GM21529 (cell line): ENCODE data around the gene XPNPEP2.

Experiments
- ATAC-seq: cut with Tn5 transposase; IDR thresholded peaks from one replicate; pipeline ENCODE4 v1.9.1; 2021; ENCODE audit not compliant: unreplicated experiment

The XPNPEP2 gene

DNA sequence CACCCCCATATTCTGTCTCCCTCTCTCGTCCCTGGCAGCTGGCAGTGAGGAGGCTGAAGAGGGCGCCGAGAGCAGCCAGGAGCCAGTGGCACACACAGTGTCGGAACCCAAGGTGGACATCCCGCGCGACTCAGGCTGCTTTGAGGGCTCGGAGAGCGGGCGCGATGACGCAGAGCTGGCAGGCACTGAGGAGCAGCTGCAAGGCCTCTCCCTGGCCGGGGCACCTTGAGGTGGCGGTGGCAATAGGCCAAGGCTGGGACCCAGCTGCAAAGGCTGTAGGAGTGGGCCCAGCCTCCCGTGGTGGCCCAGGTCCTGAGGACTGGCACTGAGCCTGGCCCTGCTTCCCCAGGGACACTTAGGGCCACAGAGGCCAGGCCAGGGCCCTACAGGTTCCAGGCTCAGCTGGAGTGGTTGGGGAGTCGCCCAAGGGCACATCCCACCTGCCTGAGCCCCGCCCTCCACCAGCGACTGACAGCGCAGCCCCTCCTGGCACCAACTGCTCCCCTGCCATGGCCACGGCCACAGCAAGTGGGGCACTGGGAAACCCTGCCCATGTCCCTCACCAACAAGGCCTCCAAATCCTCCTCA, 54.9 kb downstream of the XPNPEP2 start:
- ATAC-seq: no peak

DNA sequence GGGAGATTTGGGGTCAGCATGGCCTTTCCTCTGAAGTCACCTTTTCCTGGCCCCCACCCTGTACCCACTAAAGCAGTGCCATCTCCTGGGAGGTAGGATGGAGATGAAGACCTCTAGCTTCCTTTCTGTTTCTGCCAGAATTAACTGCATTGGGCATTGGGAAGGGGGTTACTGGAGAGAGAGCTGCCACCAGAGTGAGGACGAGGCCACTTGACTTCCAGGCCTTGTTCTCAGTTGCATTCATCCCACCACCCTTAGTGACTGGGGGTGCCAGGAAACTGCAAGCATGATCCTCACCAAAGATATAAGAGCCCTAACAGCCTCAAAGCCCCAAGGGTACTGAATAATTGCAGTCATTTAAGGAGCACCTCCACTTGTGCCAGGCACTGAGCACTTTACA, 56.8 kb downstream of the XPNPEP2 start:
- ATAC-seq: no peak

DNA sequence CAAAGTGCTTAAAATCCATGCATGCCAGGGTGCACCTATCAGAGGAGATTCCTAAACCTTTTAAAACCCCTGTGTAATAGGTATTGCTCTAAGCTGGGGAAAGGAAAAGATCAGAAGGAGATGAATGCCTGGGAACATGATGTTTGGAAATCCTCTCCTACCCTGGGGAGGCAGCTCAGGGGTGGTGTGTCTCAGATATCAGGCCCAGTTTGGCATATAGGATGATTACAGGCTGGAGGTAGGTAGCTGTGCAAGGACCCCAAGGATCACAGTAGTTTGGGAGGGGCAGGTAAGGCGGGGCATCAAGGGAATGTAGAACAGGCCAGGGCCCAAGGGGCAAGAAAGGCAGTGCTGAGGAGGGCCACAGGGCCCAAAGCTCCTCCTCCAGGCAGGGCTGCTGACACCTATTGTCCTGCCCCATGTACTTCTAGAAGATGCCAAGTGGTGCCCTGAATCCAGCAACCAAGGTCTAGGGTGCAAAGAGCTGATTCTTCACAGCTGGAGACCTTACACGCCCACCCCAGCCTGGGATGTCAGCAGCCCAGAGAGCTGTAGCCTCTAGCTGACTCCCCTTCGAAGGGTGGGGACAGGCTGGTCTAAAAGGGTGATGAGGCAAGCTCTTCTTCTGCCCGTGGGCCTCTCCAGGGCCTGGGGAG, 58.6 kb downstream of the XPNPEP2 start:
- ATAC-seq: no peak

DNA sequence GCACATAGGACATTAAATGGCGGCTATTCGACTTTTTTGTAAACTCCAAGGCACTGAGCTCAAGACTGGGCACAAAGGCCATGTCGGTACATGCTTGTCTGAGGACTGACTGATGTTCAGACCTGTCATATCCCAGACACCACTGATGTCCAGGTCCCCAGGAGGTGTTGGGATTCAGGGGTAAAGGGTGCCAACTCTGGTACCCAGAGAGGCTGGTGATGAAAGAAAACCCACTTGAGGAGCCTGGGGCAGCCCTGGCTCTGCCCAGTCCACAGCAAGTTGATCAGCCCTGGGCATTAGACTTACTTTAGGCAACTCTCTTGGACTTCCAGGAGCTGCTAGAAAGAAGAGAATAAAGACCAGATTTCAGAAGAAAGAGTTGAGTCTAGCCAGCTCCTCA, 59.7 kb downstream of the XPNPEP2 start:
- no peak for ATAC-seq

DNA sequence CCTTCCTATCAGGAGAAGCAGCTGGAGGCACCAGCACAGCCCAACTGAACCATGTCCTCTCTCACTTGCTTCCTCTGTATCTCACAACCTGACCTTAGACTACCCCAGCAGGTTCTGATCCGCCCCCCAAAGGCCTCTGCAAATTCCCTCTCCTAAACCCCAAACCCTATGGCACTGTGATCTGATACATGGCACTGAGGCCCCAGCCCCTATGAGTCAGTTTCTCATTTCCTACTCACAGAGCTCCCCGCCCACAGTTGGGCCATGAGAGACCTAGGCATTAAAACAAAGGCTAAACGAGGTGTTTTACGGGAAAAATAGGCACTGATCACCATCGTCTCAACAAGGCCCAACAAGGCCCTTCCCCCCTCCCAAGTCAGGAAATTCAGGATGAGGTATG, 60.1 kb downstream of the XPNPEP2 start:
- no peak for ATAC-seq

DNA sequence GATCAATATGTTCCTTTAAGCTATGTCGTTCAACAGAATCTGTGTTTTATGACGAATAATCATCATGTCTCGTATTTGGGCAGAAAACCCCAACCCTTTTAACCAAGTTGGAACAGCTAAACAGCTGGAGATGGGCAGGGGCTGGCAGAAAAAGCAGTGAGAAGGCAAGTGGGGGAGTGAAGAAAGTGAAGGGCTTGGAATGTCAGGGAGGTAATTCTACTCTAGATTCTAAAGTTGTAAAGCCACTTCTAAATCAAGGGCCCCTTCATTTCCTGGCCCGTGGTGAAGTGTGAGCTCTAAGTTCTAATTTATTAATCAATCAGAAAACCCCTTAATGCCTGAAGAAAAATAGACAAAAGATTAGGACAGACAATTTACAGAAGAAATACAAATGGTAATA, 61.4 kb downstream of the XPNPEP2 start:
- ATAC-seq: no peak

DNA sequence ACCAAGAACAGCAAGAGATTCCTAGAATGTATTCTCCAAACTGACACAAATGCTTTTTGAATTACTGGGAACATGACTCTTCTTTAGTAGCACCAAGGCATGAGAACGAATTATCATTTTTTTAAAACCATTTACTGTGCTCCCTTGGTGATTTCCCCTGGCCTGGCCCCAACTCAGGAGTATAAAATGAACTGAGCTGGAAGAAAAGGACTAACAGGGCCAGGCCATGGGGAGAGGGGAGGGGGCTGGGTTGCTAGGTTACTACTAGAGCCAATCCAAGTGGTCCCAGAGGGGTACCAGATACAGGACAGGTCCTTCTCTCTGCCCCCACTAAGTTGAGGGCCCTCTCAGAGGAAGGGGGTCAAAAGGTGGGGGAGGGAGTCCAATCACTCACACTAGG, 64.1 kb downstream of the XPNPEP2 start:
- ATAC-seq: no peak

DNA sequence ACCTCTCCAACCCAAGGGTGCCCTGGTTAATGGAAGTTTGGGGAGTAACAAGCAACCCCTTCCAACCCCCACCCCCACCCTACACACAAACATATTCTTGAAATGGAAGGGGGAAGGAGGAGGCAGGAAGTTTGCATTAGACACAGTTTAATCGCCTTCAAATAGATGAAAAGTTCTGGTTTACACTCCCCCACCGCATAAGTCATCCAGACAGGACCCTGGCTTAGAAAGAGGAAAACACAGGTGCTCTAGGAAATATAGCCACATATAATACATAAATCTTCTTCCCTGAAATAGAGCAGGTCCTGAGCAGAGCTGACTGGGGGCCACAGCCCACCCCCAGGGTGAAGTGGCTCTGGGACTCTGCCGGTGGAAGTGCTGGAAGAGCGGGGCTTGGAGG, 66.0 kb downstream of the XPNPEP2 start:
- no peak for ATAC-seq

DNA sequence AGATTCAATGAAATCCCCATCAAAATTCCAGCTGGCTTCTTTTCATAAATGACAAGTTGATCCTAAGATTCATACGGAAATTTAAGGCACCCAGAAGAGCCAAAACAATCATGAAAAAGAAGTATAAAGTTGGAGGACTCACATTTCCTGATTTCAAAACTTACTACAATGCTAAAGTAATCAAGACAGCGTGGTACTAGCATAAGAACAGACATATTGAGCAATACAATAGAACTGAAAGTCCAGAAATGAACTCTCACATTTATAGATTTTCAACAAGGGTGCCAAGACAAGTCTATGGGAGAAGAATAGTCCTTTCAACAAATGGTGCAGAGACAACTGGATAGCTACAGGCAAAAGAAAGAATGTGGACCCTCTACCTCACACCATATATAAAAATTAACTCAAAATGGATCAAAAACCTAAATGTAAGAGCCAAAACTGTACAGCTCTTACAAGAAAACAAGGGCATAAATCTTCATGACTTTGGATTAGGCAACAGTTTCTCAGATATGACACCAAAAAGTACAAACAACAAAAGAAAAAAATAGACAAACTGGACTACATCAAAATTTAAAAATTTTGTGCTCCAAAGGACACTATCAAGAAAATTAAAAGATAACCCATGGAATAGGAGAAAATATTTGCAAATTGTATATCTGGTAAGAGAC, 69.5 kb downstream of the XPNPEP2 start:
- no peak for ATAC-seq

DNA sequence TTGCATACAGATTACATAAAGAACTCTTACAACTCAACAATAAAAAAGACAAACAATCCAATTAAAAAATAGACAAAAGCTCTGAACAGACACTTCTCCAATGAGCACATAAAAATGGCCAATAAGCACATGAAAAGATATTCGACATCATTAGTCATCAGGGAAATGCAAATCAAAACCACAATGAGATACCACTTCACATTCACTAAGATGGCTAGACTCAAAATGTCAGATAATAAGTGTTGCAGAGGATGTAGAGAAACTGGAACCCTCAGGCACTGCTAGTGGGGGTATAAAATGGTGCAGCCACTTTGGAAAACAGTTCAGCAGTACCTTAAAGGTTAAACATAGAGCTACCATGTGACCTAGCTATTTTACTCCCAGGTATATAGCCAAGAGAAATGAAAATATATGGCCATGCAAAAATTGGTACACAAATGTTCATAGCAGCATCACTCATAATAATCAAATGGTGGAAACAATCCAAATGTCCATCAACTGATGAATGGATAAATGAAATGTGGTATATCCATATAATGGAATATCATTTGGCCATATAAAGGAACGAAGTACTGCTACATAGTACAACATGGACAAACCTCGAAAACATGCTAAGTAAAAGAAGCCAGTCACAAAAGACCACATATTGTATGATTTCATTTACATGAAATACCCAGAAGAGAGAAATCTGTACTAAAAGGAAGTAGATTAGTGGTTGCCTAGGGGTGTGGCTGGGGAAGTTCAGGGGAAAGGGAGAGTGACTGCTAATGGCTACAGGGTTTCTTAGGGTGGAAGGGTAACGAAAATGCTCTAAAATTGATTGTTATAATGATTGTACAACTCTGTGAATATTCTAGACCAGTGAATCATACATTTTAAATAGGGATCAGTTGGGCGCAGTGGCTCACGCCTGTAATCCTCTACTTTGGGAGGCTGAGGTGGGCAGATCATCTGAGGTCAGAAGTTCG, 70.3 kb downstream of the XPNPEP2 start:
- no peak for ATAC-seq

DNA sequence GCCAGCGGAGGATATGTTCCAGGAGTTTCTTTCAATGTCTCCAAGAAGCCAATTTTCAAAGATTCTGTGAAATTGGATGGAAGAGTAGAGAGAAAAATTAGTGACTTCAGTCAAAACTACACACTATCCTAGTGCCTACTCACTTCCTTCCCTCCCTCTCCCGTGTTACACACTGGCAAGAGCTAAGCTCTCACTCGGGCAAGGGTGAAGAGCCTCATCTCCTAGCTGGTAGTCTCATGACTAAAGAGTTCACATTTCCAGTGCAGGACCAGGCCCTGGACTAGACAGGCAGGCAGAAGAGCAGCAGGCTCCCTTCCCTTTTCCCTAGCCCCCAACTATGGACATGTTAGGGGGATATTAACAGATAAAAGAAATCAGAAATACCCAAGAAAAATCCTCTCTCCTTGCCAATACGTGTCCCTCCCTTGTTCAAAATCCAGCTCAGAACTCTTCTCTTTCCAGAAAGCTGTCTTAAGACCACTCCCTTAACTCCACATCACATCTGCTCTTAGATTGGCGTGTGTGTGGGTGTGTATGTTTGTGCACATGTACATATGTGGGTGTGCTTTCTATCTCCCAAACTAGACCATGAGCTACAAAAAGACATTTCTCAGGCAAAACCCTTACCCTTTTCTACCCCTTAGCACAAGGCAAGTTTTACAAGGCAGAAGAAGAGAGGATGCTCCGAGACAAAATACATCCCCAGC, 75.0 kb downstream of the XPNPEP2 start:
- ATAC-seq: no peak

DNA sequence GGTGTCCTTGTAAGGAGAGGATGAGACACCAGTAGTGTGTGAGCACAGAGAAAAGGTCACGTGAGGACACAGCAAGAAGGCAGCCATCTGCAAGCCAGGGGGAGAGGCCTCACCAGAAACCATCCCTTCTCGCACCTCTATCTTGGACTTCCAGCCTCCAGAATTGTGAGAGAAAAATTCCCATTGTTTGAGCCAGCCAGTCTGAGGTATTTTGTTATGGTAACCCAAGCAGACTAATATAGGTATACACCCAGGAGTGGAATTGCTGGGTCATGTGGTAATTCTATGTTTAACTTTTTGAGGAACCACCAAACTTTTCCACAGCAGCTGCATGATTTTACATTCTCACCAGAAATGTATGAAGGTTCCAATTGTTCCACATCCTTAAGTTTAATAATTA, 79.3 kb downstream of the XPNPEP2 start:
- ATAC-seq: no peak
